Testis (tissue), 2 donors: ENCODE measurements around the gene RYR1.

Experiments
- CTCF ChIP-seq, 3 experiments: fragments of 450-650 bp in 2 of 3; fragments of 200-600 bp in 1 of 3; sonication (generic) in 1 of 3; IDR thresholded peaks; one replicate each; pipeline ENCODE4 v1.5.1; 2016 to 2019; ENCODE audit warnings: antibody characterized with exemption in 3 of 3, mild to moderate bottlenecking in 2 of 3, moderate library complexity in 1 of 3
- POLR2A ChIP-seq: fragments of 450-650 bp; IDR thresholded peaks from one replicate; pipeline ENCODE4 v1.6.1; 2017; ENCODE audit warnings: antibody characterized with exemption, mild to moderate bottlenecking, moderate library complexity

- TF ChIP-seq POLR2A (no peak), CTCF (IDR thresholded peaks at IDR 0.05) (no peak)
Measured at GRCh38 chr19:38508507-38508906, 75.0 kb downstream of the RYR1 start.
